Transverse colon (tissue), 3 donors: Measurements from ENCODE around the gene SUFU.

Experiments used
- EP300 ChIP-seq: sonication (generic); formaldehyde crosslinking; IDR thresholded peaks from one replicate; pipeline ENCODE4 v1.6.1; 2017; ENCODE audit warnings: antibody characterized with exemption, low read depth
- POLR2A ChIP-seq: fragments of 450-650 bp; IDR thresholded peaks from one replicate; pipeline ENCODE4 v1.6.1; 2016; ENCODE audit warnings: antibody characterized with exemption, mild to moderate bottlenecking, moderate library complexity
- TF ChIP-seq, protein P1 (sequence below), 5 experiments: fragments of 200-600 bp in 3 of 5; fragments of 450-650 bp in 2 of 5; sonication (generic) in 3 of 5; IDR thresholded peaks; 1 replicate in 2 of 5; 2 replicates in 3 of 5; pipeline ENCODE4 v1.5.1; 2016 to 2017; ENCODE audit warnings: antibody characterized with exemption in 5 of 5, inconsistent platforms in 3 of 5, mild to moderate bottlenecking in 2 of 5, moderate library complexity in 1 of 5

DNA sequence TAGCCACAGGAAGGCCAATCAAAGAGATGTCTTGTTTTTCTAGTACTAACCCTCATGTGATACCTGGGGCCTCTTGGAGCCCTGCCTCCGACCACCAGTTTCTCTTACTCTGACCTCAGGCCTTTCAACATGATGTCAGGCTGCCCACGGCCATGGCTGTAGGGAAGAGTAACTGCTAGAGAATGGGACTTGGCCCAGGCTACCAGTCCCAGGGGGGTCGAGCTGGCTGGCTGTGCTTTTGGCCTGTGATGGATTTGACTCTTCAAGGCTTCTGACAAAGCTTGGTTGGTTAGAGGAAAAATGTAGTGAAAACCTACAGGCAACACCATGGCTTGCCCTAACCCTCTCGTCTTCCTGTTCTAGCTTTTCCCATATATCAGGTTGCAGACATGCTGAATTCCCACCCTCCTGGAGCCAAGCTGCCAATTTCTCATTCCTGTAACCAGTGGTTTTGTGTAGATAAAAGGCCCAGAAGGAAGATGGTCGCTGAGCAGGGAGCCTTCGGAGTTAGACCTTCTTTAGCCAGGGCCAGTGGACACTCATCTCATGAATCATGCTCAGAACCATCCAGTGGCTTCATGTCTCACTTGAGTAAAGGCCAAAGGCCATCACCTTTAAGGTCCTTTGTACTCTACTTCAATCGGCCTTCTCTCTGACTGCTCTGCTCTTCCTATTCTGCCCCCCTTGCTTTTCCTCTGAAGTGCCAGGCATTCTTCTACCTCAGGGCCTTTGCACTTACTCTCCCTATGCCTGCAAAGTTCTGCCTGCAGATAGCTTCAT is 19.7 kb downstream of the SUFU start:
- no peak for TF ChIP-seq EP300
- no peak for TF ChIP-seq POLR2A
- TF ChIP-seq, protein P1, sequence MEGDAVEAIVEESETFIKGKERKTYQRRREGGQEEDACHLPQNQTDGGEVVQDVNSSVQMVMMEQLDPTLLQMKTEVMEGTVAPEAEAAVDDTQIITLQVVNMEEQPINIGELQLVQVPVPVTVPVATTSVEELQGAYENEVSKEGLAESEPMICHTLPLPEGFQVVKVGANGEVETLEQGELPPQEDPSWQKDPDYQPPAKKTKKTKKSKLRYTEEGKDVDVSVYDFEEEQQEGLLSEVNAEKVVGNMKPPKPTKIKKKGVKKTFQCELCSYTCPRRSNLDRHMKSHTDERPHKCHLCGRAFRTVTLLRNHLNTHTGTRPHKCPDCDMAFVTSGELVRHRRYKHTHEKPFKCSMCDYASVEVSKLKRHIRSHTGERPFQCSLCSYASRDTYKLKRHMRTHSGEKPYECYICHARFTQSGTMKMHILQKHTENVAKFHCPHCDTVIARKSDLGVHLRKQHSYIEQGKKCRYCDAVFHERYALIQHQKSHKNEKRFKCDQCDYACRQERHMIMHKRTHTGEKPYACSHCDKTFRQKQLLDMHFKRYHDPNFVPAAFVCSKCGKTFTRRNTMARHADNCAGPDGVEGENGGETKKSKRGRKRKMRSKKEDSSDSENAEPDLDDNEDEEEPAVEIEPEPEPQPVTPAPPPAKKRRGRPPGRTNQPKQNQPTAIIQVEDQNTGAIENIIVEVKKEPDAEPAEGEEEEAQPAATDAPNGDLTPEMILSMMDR (IDR thresholded peaks at IDR 0.05), result no peak
